CD4-positive, CD25-positive, alpha-beta regulatory T cell (primary cell): ENCODE data around the gene SLC66A2. TPM values are rescaled to one million over a fixed set of nuclear protein-coding genes. Genes with fewer than 3 reads are reported as not detected.
"Not testable (repeated sequence)": the region's sequence is repeated elsewhere in the genome, so short reads cannot be mapped to it uniquely, and the experiment has no call there.

Experiments
- ATAC-seq, 2 donors: fragments of 150-1000 bp; cut with Tn5 transposase; one replicate each; pipeline ENCODE4 v1.10.0; 2021; ENCODE audit warnings: low read depth in 2 of 2, moderate number of reproducible peaks in 2 of 2, moderate library complexity in 1 of 2
- DNase-seq, 3 donors: peaks; one replicate each; pipeline versions ENCODE4 v3.0.0 to v3.0.0-alpha.2; 2012 to 2022; ENCODE audit warnings: mixed read lengths in 1 of 3
- H3K27ac ChIP-seq: one replicate; pipeline ENCODE4 v1.7.0; 2013; ENCODE audit warnings: mild to moderate bottlenecking, low read length; ENCODE audit not compliant: insufficient read depth, poor library complexity, severe bottlenecking
- H3K27me3 ChIP-seq: one replicate; pipeline ENCODE4 v1.7.0; 2013; ENCODE audit warnings: low read length; ENCODE audit not compliant: control insufficient read depth, insufficient read depth
- H3K36me3 ChIP-seq: one replicate; pipeline ENCODE4 v1.7.0; 2013; ENCODE audit warnings: mild to moderate bottlenecking, low read length, moderate library complexity; ENCODE audit not compliant: control insufficient read depth, insufficient read depth
- H3K4me1 ChIP-seq: 2 replicates; pipeline ENCODE4 v1.7.0; 2013; ENCODE audit warnings: mild to moderate bottlenecking, low read length; ENCODE audit not compliant: insufficient read depth, control insufficient read depth, poor library complexity, severe bottlenecking
- H3K4me3 ChIP-seq: one replicate; pipeline ENCODE4 v1.7.0; 2013; ENCODE audit warnings: low read depth, mild to moderate bottlenecking, low read length, moderate library complexity
- H3K9me3 ChIP-seq, 2 experiments: 1 replicate in 1 of 2; 2 replicates in 1 of 2; pipeline ENCODE4 v1.7.0; 2013; ENCODE audit warnings: low read length in 2 of 2, mild to moderate bottlenecking in 1 of 2, moderate library complexity in 1 of 2; ENCODE audit not compliant: control insufficient read depth in 2 of 2
- H3K27ac Mint-ChIP-seq, 3 donors: one replicate each; pipeline ENCODE4 v1.8.0; 2020 to 2022; ENCODE audit warnings: mild to moderate bottlenecking in 3 of 3, mixed read lengths in 3 of 3, moderate library complexity in 2 of 3
- H3K27me3 Mint-ChIP-seq: one replicate; pipeline ENCODE4 v1.8.0; 2022; ENCODE audit warnings: mild to moderate bottlenecking, mixed read lengths
- H3K36me3 Mint-ChIP-seq: one replicate; pipeline ENCODE4 v1.8.0; 2020; ENCODE audit warnings: mixed read lengths
- H3K4me1 Mint-ChIP-seq, 4 donors: one replicate each; pipeline ENCODE4 v1.8.0; 2020 to 2022; ENCODE audit warnings: mixed read lengths in 4 of 4, mild to moderate bottlenecking in 1 of 4
- H3K4me3 Mint-ChIP-seq, 4 donors: one replicate each; pipeline ENCODE4 v1.8.0; 2020 to 2022; ENCODE audit warnings: mild to moderate bottlenecking in 4 of 4, mixed read lengths in 4 of 4, moderate library complexity in 3 of 4
- H3K9me3 Mint-ChIP-seq, 7 donors: one replicate each; pipeline ENCODE4 v1.8.0; 2020 to 2022; ENCODE audit warnings: mixed read lengths in 7 of 7, mild to moderate bottlenecking in 3 of 7, moderate library complexity in 2 of 7
- polyA plus RNA-seq, 4 donors: library from polyadenylated mRNA; unstranded; fragments of 300-500 nt; fragmentation: Illumina TruSeq; gene quantifications; one replicate each; pipeline ENCODE4 v1.2.3, GENCODE V29; 2021
- total RNA-seq: library from RNA; stranded (reverse); gene quantifications from one replicate; pipeline ENCODE4 v1.2.3, GENCODE V29; 2022

SLC66A2 gene
- total RNA-seq (49.6 TPM), polyA plus RNA-seq (10 to 100 TPM; 11.7 to 18.3 (median 14.2) TPM)

DNA sequence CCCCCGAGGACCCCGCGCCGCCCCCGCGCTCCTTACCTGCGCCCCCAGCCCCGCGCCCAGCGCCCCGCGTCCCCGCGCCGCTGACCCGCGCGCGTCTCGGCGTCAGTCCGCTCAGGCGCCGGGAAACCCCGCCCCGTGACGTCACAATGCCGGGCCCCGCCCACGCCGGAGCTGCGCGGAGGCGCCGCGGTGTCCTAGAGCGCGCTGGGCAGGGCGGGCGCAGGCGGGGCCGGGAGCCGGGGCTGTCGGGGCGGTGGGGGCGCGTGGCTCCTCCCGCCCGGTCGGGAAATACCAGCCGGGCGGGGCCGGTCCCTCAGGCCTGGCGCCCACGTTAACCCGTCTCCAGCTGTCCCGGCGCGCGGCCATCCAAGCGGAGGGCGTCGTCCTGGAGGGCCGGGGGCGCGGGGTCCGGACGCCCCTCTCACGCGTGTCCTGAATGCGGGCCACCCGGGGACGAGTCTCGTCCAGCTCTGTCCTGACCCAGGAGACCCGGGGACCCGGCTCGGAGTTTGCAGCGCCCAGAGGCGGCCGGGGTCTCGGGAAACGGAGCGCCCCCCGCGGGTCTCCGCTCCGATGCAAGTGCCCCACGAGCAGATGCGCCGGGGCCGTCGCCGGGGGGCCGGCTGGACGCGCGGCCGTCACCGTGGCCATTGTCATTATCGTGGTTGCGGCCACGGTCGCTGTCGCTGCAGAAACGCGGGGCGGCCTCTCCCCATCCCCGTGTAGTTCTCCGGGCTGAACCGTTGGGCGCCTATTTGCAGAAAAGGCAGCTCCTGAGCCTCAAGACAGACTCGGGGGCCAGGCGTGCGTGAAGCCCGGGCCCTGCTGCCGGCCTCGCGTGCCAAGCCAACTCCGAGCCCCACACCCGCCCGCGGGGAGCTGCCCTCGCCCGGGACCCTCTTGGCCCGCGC, at the start of gene SLC66A2:
Gene SLC66A2 (minus strand): TSS at position 109 of the 911 bp plus-strand sequence. CDS start 727 bp downstream, outside the sequence.
- Histone ChIP-seq H3K4me3 (peak within 1 kb of the TSS; percentile 63), H3K9me3 (no peaks in the 10 kb centered on the region), H3K27ac (peak within 1 kb of the TSS; percentile 70), H3K36me3 (no peaks in the 10 kb centered on the region), H3K27me3 (no peaks in the 10 kb centered on the region), H3K4me1 (peaks cover 28% of the 10 kb centered on the region)
- H3K9me3 Mint-ChIP-seq = no peaks in the 10 kb centered on the region
- peak; percentile 87 to 90 (median 89) for DNase-seq
- peaks cover 3% of the 10 kb centered on the region for H3K36me3 Mint-ChIP-seq
- ATAC-seq = peak; percentile 92 to 94
- peak within 1 kb of the TSS in 2 of 3 donors; percentile 85 to 90 for H3K27ac Mint-ChIP-seq
- H3K4me1 Mint-ChIP-seq = peaks cover 5 to 35% (median 11%) of the 10 kb centered on the region in 4 donors
- H3K27me3 Mint-ChIP-seq = peaks cover 9% of the 10 kb centered on the region
- H3K4me3 Mint-ChIP-seq = peak within 1 kb of the TSS; percentile 90 to 100 (median 94)

DNA sequence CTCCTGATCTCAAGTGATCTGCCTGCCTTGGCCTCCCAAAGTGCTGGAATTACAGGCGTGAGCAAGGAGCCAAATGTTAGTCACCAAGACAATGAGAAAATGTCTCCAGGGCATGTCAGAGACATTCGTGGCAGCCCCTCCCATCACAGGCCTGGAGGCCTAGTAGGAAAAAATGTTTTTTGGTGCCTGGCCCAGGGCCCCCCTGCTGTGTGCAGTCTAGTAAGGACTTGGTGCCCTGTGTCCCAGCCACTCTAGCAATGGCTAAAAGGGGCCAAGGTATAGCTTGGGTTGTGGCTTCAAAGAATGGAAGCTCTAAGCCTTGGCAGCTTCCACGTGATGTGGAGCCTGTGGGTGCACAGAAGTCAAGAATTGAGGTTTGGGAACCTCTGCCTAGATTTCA, 49.4 kb upstream of the SLC66A2 start:
- no peaks in the 10 kb centered on the region for H3K36me3 Mint-ChIP-seq
- H3K36me3 ChIP-seq = no peaks in the 10 kb centered on the region
- ATAC-seq (no peak), DNase-seq (no peak)
- no peak overlapping the region for H3K4me3 Mint-ChIP-seq
- no peaks in the 10 kb centered on the region for H3K4me1 ChIP-seq
- H3K27ac Mint-ChIP-seq = no peak overlapping the region
- H3K27me3 Mint-ChIP-seq = peaks cover 11% of the 10 kb centered on the region
- H3K9me3 ChIP-seq = peaks cover 0 to 7% of the 10 kb centered on the region in 2 experiments
- H3K9me3 Mint-ChIP-seq = peaks cover 0 to 17% (median 12%) of the 10 kb centered on the region in 7 donors
- H3K4me1 Mint-ChIP-seq = no peaks in the 10 kb centered on the region
- no peaks in the 10 kb centered on the region for H3K27me3 ChIP-seq
- no peak overlapping the region for H3K27ac ChIP-seq
- no peak overlapping the region for H3K4me3 ChIP-seq

DNA sequence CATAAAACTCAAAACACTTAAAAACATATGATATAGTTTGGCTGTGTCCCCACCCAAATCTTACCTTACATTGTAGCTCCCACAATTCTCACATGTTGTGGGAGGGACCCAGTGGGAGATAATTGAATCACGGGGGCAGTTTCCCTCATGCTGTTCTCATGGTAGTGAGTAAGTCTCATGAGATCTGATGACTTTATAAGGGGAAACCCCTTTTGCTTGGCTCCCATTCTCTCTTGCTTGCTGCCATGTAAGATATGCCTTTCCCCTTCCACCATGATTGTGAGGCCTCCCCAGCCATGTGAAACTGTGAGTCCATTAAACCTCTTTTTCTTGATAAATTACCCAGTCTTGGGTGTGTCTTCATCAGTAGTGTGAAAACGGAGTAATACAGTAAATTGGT, 48.2 kb upstream of the SLC66A2 start:
- not testable (repeated sequence) for H3K9me3 ChIP-seq, H3K27ac Mint-ChIP-seq, H3K36me3 Mint-ChIP-seq, DNase-seq, H3K4me3 Mint-ChIP-seq, H3K27me3 ChIP-seq, ATAC-seq, H3K4me3 ChIP-seq, H3K27ac ChIP-seq, H3K36me3 ChIP-seq, H3K4me1 Mint-ChIP-seq, H3K27me3 Mint-ChIP-seq, H3K4me1 ChIP-seq
- H3K9me3 Mint-ChIP-seq = peaks cover 0 to 15% (median 10%) of the 10 kb centered on the region in 7 donors

DNA sequence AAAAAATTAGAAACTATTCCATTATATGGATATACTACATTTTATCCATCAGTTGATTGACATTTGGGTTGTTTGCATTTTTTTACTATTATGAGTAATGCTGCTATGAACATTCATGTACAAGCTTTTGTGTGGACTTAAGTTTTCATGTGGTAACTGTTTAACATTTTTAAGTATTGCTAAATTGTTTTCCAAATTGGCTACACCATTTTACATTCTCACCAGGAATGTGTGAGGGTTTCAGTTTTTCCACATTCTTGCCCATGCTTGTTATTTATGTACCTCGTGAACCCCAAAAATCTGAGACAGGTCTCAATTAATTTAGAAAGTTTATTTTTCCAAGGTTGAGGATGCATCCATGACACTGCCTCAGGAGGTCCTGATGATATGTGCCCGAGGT, 40.0 kb upstream of the SLC66A2 start:
- Mint-ChIP-seq H3K27ac (no peak overlapping the region), H3K4me3 (peak overlapping the region in 1 of 4 donors; percentile 82), H3K9me3 (peaks cover 0 to 2% (median 0%) of the 10 kb centered on the region in 7 donors)

DNA sequence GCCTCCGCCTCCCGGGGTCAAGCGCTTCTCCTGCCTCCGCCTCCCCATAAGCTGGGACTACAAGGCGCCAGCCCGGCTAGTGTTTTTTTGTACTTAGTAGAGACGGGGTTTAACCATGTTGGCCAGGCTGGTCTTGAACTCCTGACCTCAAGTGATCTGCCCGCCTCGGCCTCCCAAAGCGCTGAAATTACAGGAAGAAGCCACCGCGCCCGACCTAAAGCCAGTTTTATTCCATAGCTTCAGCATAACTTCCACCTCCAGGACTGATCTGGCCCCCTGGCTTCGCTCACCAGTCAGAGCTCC, 37.7 kb upstream of the SLC66A2 start:
- no peak for ATAC-seq
- Histone ChIP-seq H3K9me3 (no peaks in the 10 kb centered on the region), H3K27me3 (no peaks in the 10 kb centered on the region), H3K36me3 (peaks cover 14% of the 10 kb centered on the region), H3K4me1 (peaks cover 34% of the 10 kb centered on the region), H3K27ac (peak overlapping the region; percentile 92), H3K4me3 (peak overlapping the region; percentile 71)
- Mint-ChIP-seq H3K27ac (peak overlapping the region; percentile 74 to 99 (median 95)), H3K4me1 (peaks cover 6 to 42% (median 27%) of the 10 kb centered on the region in 4 donors), H3K9me3 (no peaks in the 10 kb centered on the region), H3K4me3 (peak overlapping the region; percentile 92 to 94 (median 92)), H3K27me3 (peaks cover 5% of the 10 kb centered on the region), H3K36me3 (peaks cover 12% of the 10 kb centered on the region)
- no peak for DNase-seq

More for the DNA sequence above, 40.0 kb upstream of the SLC66A2 start:
- peaks cover 6 to 21% (median 11%) of the 10 kb centered on the region in 4 donors for H3K4me1 Mint-ChIP-seq
- H3K4me1 ChIP-seq = peaks cover 22% of the 10 kb centered on the region
- no peak overlapping the region for H3K27ac ChIP-seq
- ATAC-seq = no peak
- H3K4me3 ChIP-seq = no peak overlapping the region
- H3K27me3 ChIP-seq = no peaks in the 10 kb centered on the region
- DNase-seq = no peak
- no peaks in the 10 kb centered on the region for H3K36me3 ChIP-seq
- peaks cover 5% of the 10 kb centered on the region for H3K36me3 Mint-ChIP-seq
- H3K9me3 ChIP-seq = no peaks in the 10 kb centered on the region
- H3K27me3 Mint-ChIP-seq = peaks cover 5% of the 10 kb centered on the region

DNA sequence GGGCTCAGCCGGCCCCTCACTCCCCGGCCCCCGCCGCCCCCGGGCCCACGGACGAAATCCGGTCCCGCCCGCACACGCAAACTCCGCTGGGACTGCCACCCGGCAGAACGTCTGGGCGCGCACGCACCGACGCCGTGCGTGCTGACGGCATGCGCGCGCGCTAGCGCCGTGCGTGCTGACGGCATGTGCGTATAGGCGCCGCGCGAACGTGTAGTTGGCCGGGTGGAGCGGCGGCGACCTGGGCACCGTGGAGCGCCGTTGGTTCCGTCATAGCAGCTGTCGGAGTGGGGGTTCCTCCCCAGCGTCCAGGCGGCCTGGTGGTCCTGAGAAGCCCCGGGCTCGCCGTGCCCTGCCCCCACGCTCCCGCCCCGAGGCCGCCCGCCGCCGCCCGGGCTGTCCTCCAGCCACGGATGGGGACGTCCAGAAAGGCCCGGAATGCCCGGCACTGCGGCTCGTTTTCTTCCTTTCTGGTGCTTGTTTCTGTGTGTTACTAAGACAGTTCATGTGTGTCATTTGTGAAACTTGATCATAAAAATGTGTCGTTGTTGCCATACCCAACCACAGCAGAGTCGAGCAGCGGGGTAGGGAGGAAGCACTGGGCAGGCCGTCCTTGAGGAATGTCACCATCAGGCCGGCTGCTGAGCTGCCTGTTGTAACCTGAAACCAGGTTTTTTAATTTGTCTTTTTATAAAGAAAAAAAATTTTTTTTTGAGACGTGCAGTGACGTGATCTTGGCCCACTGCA, 37.2 kb upstream of the SLC66A2 start, which contains the start of gene TXNL4A:
Gene TXNL4A (minus strand): TSS at position 113 of the 744 bp plus-strand sequence. CDS start 171 bp downstream, outside the sequence.
- peaks cover 14% of the 10 kb centered on the region for H3K36me3 ChIP-seq
- peak; percentile 98 for ATAC-seq
- Mint-ChIP-seq H3K27me3 (peaks cover 5% of the 10 kb centered on the region), H3K4me1 (peaks cover 9 to 47% (median 32%) of the 10 kb centered on the region in 4 donors), H3K9me3 (no peaks in the 10 kb centered on the region), H3K36me3 (peaks cover 17% of the 10 kb centered on the region), H3K27ac (peak within 1 kb of the TSS; percentile 84 to 99 (median 95)), H3K4me3 (peak within 1 kb of the TSS; percentile 92 to 96 (median 92))
- H3K9me3 ChIP-seq = no peaks in the 10 kb centered on the region
- no peaks in the 10 kb centered on the region for H3K27me3 ChIP-seq
- peak; percentile 77 to 94 (median 86) for DNase-seq
- peak within 1 kb of the TSS; percentile 94 for H3K4me3 ChIP-seq
- peak within 1 kb of the TSS; percentile 92 for H3K27ac ChIP-seq
- peaks cover 36% of the 10 kb centered on the region for H3K4me1 ChIP-seq

DNA sequence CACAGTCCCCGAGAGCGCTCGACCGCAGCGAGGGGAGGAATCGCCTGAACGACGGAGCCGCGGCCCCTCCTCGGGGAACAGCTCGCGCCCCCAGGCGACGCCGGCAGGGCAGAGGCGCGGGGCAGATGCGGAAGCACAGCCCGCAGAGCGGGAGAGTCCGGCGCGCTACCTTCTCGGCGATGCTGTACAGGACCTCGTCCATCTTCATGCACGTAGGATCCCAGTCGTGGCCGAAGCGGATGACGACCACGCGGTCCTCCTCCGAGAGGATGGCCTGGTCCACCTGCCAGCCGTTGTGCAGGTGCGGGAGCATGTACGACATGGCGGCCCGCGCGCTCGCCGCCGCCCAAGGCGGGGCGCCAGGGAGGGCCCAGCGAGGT, 36.6 kb upstream of the SLC66A2 start:
- Histone ChIP-seq H3K27ac (peak overlapping the region; percentile 92), H3K4me1 (peaks cover 41% of the 10 kb centered on the region), H3K9me3 (no peaks in the 10 kb centered on the region), H3K27me3 (no peaks in the 10 kb centered on the region), H3K4me3 (peak overlapping the region; percentile 94), H3K36me3 (peaks cover 14% of the 10 kb centered on the region)
- ATAC-seq (peak; percentile 57 to 64), DNase-seq (peak; percentile 50 to 71 (median 70))
- Mint-ChIP-seq H3K4me3 (peak overlapping the region; percentile 92 to 96 (median 92)), H3K36me3 (peaks cover 17% of the 10 kb centered on the region), H3K9me3 (no peaks in the 10 kb centered on the region), H3K27ac (peak overlapping the region; percentile 48 to 95 (median 89)), H3K27me3 (peaks cover 5% of the 10 kb centered on the region), H3K4me1 (peaks cover 9 to 52% (median 37%) of the 10 kb centered on the region in 4 donors)
